Loucy (cell line): ENCODE data around the gene ENTR1.
A peak's percentile ranks its signal among the peaks of the same experiment; 100 is the strongest.

ENCODE experiments used
- H2AFZ ChIP-seq: fragments of 200-600 bp; sonication (generic); 2 replicates; pipeline ENCODE4 v1.6.0; 2016; ENCODE audit warnings: antibody characterized with exemption, mild to moderate bottlenecking, low read length, moderate library complexity
- H3F3A ChIP-seq: fragments of 200-600 bp; 2 replicates; pipeline ENCODE4 v1.6.0; 2016; ENCODE audit warnings: antibody characterized with exemption, low read depth, mild to moderate bottlenecking
- H3K27me3 ChIP-seq: fragments of 200-600 bp; sonication (generic); 2 replicates; pipeline ENCODE4 v1.6.1; 2014; ENCODE audit warnings: low read length, mild to moderate bottlenecking; ENCODE audit not compliant: insufficient read depth, poor library complexity, severe bottlenecking
- H3K36me3 ChIP-seq: fragments of 200-600 bp; sonication (generic); 2 replicates; pipeline ENCODE4 v1.6.1; 2016; ENCODE audit warnings: low read length; ENCODE audit not compliant: insufficient read depth
- H3K4me1 ChIP-seq: fragments of 200-600 bp; sonication (generic); 2 replicates; pipeline ENCODE4 v1.5.1; 2014; ENCODE audit warnings: low read length, mild to moderate bottlenecking; ENCODE audit not compliant: insufficient read depth, poor library complexity, severe bottlenecking
- H3K4me2 ChIP-seq: fragments of 200-600 bp; sonication (generic); 2 replicates; pipeline ENCODE4 v1.6.0; 2014; ENCODE audit warnings: antibody characterized with exemption, low read length, low read depth, mild to moderate bottlenecking; ENCODE audit not compliant: poor library complexity, severe bottlenecking
- H3K4me3 ChIP-seq: fragments of 200-600 bp; sonication (generic); 2 replicates; pipeline ENCODE4 v1.5.1; 2014; ENCODE audit warnings: low read length, mild to moderate bottlenecking, mixed read lengths; ENCODE audit not compliant: poor library complexity, severe bottlenecking
- H3K79me2 ChIP-seq: fragments of 200-600 bp; sonication (generic); 2 replicates; pipeline ENCODE4 v1.6.1; 2014; ENCODE audit warnings: low read length; ENCODE audit not compliant: insufficient read depth
- H3K9ac ChIP-seq: fragments of 200-600 bp; sonication (generic); 2 replicates; pipeline ENCODE4 v1.6.0; 2014; ENCODE audit warnings: mild to moderate bottlenecking, low read depth, low read length, moderate library complexity; ENCODE audit not compliant: poor library complexity, severe bottlenecking
- H3K9me2 ChIP-seq: fragments of 200-600 bp; sonication (generic); replicated peaks from 2 replicates; pipeline ENCODE4 v1.6.1; 2016; ENCODE audit warnings: low read depth, low read length, mixed read lengths
- H3K9me3 ChIP-seq: fragments of 200-600 bp; sonication (generic); 2 replicates; pipeline ENCODE4 v1.6.1; 2014; ENCODE audit warnings: mild to moderate bottlenecking, antibody characterized with exemption, low read length, low read depth; ENCODE audit not compliant: insufficient read depth
- H4K20me1 ChIP-seq: fragments of 200-600 bp; sonication (generic); 2 replicates; pipeline ENCODE4 v1.6.0; 2014; ENCODE audit warnings: antibody characterized with exemption, low read length, mild to moderate bottlenecking; ENCODE audit not compliant: insufficient read depth, poor library complexity, severe bottlenecking
- EZH2phosphoT487 ChIP-seq: fragments of 200-600 bp; IDR thresholded peaks from 2 replicates; pipeline ENCODE4 v1.6.1; 2018; ENCODE audit warnings: antibody characterized with exemption, mild to moderate bottlenecking, moderate library complexity, borderline replicate concordance
- TF ChIP-seq, protein P1 (sequence below): fragments of 200-600 bp; sonication (generic); conservative IDR thresholded peaks from 2 replicates; pipeline ENCODE4 v1.5.1; 2014; ENCODE audit warnings: mild to moderate bottlenecking, antibody characterized with exemption, low read length

Gene ENTR1

DNA sequence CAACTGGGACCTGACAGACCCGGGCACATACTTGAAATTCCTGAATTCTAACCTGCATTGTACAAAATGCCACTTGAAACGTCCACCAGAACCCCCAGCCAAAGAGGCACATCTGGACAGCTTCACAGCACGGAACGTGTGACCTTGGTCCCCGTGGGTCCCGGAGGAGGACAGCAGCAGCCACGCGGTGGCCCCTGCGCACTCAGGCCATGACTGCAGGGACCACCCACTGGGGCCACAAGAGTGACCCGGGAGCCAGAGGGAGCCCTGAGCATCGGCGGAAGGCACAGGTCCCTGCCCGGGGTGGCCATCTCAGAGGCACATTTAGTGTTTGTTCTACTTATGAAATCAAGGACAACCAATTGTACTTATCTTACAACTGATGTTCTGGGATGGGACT, 8.3 kb downstream of the ENTR1 start:
- Histone ChIP-seq H3K27me3 (no peaks in the 10 kb centered on the region), H3K9me3 (no peaks in the 10 kb centered on the region), H3K4me1 (peaks cover 47% of the 10 kb centered on the region), H4K20me1 (peaks cover 20% of the 10 kb centered on the region), H3K4me2 (no peak overlapping the region), H3K36me3 (peaks cover 5% of the 10 kb centered on the region; the same call in 1 of the 2 replicates), H3K4me3 (no peak overlapping the region), H3F3A (0 out of 2 replicates have a peak, but pooled peaks cover 4% of the 10 kb centered on the region), H3K79me2 (peaks cover 31% of the 10 kb centered on the region), H2AFZ (no peak overlapping the region), H3K9ac (no peak overlapping the region), H3K9me2 (no peaks in the 10 kb centered on the region)
- no peak for TF ChIP-seq EZH2phosphoT487
- TF ChIP-seq, protein P1, sequence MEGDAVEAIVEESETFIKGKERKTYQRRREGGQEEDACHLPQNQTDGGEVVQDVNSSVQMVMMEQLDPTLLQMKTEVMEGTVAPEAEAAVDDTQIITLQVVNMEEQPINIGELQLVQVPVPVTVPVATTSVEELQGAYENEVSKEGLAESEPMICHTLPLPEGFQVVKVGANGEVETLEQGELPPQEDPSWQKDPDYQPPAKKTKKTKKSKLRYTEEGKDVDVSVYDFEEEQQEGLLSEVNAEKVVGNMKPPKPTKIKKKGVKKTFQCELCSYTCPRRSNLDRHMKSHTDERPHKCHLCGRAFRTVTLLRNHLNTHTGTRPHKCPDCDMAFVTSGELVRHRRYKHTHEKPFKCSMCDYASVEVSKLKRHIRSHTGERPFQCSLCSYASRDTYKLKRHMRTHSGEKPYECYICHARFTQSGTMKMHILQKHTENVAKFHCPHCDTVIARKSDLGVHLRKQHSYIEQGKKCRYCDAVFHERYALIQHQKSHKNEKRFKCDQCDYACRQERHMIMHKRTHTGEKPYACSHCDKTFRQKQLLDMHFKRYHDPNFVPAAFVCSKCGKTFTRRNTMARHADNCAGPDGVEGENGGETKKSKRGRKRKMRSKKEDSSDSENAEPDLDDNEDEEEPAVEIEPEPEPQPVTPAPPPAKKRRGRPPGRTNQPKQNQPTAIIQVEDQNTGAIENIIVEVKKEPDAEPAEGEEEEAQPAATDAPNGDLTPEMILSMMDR, result no peak

DNA sequence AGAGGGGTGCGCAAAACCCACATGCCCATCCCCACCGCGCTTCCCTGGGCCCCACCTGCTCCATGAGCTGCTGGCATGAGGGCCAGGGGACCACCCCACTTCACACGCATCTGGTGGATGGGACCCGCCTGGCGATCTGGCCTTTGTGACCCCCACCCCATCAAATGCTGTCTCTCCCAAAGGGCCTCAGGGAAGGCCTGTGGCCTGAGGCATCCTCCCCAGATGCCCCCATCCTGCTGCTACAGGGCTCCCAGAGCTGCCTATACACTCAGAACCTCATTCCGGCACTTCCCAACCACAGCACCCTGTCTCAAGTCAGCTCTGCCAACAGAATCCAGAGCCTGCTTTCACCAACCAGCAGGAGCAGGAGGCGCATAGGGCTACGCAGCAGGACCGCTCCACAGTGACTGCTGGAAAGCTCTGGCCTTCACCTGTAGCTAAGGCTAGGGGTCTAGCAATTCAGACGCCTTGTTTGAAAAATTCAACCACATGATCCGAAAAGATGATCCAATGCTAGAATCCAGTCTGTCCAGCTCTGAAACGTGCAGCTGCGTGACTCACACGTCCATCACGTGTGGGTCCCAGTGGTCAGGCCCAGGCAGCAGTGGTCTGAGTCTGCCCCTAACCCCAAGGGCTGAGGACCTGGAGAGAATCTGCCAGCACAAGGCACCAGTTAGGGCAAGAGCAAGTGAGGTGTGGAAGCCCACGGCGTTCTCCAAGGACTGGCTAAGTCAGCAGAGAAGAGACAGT, 9.1 kb downstream of the ENTR1 start:
- H3F3A ChIP-seq, result 0 out of 2 replicates have a peak, but pooled peaks cover 4% of the 10 kb centered on the region
- peaks cover 47% of the 10 kb centered on the region for H3K4me1 ChIP-seq
- TF ChIP-seq, protein P1, result no peak
- no peak for TF ChIP-seq EZH2phosphoT487
- peak overlapping the region; percentile 75 for H3K9ac ChIP-seq
- peaks cover 30% of the 10 kb centered on the region for H3K79me2 ChIP-seq
- peaks cover 3% of the 10 kb centered on the region; the same call in 1 of the 2 replicates for H3K36me3 ChIP-seq
- no peaks in the 10 kb centered on the region for H3K9me3 ChIP-seq
- H3K4me3 ChIP-seq, result no peak overlapping the region
- no peaks in the 10 kb centered on the region for H3K27me3 ChIP-seq
- no peaks in the 10 kb centered on the region for H3K9me2 ChIP-seq
- no peak overlapping the region for H3K4me2 ChIP-seq
- H4K20me1 ChIP-seq, result peaks cover 21% of the 10 kb centered on the region
- no peak overlapping the region for H2AFZ ChIP-seq

DNA sequence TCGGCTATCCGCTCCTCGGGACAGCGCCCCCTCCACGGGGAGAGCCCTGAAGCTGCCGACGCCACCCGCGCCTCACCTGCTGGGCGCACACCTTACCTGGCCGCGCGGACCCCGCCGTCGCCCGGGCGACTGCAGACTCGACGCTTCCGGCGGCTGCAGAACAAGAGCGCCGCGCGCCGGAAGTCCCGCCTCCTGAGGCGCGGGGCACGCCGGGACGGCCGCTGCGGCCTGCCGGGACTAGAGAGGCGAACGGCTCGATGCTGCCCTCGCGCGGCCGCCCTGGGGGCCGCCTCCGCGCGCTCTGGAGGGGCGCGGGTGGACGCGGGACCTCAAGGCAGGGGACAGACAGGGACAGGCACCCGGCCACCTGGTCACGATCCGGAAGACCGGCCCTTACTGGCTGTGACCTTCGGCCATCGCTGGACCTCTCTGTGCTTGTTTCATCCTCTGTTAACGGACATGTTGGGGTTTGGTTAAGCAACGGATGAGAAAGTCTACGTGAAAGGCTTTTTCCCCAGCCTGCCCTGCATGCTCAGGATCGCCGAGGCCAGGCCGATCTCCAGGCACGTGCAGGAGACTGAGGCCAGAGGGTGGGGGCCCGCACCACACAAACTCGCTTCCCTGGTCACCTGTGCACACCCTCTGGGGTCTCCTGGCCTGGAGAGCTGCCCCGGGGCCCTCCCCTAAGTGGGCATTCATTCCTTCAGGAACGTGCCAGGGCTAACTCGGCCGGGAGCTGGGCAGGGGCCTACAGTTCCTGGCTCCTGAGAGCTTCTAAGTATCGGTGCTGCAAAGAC, 10.2 kb downstream of the ENTR1 start, which contains the start of gene SNAPC4:
Gene SNAPC4, minus strand, starts transcription at position 133 of the 797 bp plus-strand sequence. CDS start 1,742 bp downstream, outside the sequence.
- H2AFZ ChIP-seq, result peak within 1 kb of the TSS; percentile 79
- H3K27me3 ChIP-seq, result no peaks in the 10 kb centered on the region
- no peak for TF ChIP-seq EZH2phosphoT487
- TF ChIP-seq, protein P1, result peak; percentile 78
- H3K79me2 ChIP-seq, result peaks cover 30% of the 10 kb centered on the region
- peak within 1 kb of the TSS; percentile 75 for H3K9ac ChIP-seq
- H3K36me3 ChIP-seq, result peaks cover 15% of the 10 kb centered on the region; the same call in 1 of the 2 replicates
- H3K9me2 ChIP-seq, result no peaks in the 10 kb centered on the region
- H4K20me1 ChIP-seq, result peaks cover 21% of the 10 kb centered on the region
- no peaks in the 10 kb centered on the region for H3K9me3 ChIP-seq
- peak within 1 kb of the TSS; percentile 90 for H3K4me3 ChIP-seq
- H3K4me2 ChIP-seq, result peak within 1 kb of the TSS; percentile 85
- peaks cover 40% of the 10 kb centered on the region for H3K4me1 ChIP-seq
- 0 out of 2 replicates have a peak, but pooled peaks cover 4% of the 10 kb centered on the region for H3F3A ChIP-seq
